Gastrocnemius medialis (tissue), 4 donors: ENCODE results near the gene PARP12.

Source experiments
- CTCF ChIP-seq, 5 experiments: fragments of 450-650 bp in 3 of 5; fragments of 200-600 bp in 2 of 5; sonication (generic) in 2 of 5; IDR thresholded peaks in 4 of 5; conservative IDR thresholded peaks in 1 of 5; 1 replicate in 4 of 5; 2 replicates in 1 of 5; pipeline ENCODE4 v1.5.1; 2016 to 2019; ENCODE audit warnings: antibody characterized with exemption in 5 of 5, mild to moderate bottlenecking in 3 of 5, moderate library complexity in 3 of 5
- POLR2A ChIP-seq, 2 donors: fragments of 450-650 bp; IDR thresholded peaks; one replicate each; pipeline ENCODE4 v1.6.1; 2017; ENCODE audit warnings: antibody characterized with exemption in 2 of 2, mild to moderate bottlenecking in 2 of 2, moderate library complexity in 2 of 2

GRCh38 chr7:140025241-140025640 lies 37.5 kb downstream of the PARP12 start:
- no peak for TF ChIP-seq POLR2A (IDR thresholded peaks at IDR 0.05)
- TF ChIP-seq CTCF (IDR thresholded peaks at IDR 0.05 in 4 of 5, conservative IDR thresholded peaks at IDR 0.05 in 1 of 5): no peak
